ENCODE measurements around the gene VAMP7.
"Not testable (repeated sequence)": the region's sequence is repeated elsewhere in the genome, so short reads cannot be mapped to it uniquely, and the experiment has no call there.

The VAMP7 gene

DNA sequence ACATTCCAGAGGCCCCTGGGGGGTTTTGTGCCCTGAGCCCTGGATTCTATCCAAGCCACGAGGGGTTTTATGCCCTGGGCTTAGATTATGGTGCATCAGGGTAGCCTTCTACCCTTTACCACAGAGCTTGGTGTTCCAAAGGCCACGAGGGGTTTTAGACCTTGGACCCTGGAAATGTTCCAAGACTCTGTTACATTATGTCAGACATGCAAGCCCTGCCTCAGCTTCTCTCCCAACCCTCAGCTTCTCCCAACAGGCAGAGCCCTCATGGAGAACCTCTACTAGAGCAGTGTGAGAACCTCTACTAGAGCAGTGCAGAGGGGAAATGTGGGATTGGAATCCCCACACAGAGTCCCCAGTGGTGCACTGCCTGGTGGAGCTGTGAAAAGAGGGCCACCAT is 105.8 kb downstream of the VAMP7 start:
- not testable (repeated sequence) for DNase-seq (ENCODE audit: low read depth in 2 of 2, low spot score in 1 of 2)

- no peak for DNase-seq (ENCODE audit: low read depth in 2 of 2, low spot score in 1 of 2)
These were observed 107.7 kb downstream of the VAMP7 start for GRCh38 chrX:155988859-155989258.

Measured in stimulated activated CD8-positive, alpha-beta memory T cell treated with anti-CD3 and anti-CD28 coated beads, Interleukin-4, amount 100 ng/mL, for 4 hours (primary cell).